Fibroblast of pulmonary artery (primary cell): ENCODE measurements around the gene UNC50.

Experiments used
- DNase-seq: peaks from one replicate; pipeline ENCODE4 v3.0.0-alpha.2; 2010; ENCODE audit warnings: low read depth
- H3K4me3 ChIP-seq: replicated peaks from 2 replicates; pipeline ENCODE4 v1.5.1; 2011; ENCODE audit warnings: low read depth, mild to moderate bottlenecking, control low read depth, low read length, moderate library complexity
- CTCF ChIP-seq: IDR thresholded peaks from 2 replicates; pipeline ENCODE4 v1.5.1; 2011; ENCODE audit warnings: mild to moderate bottlenecking, control low read depth, low read length, inconsistent platforms; ENCODE audit errors: missing control alignments

Gene UNC50

GRCh38 chr2:98563394-98563793, 45.0 kb upstream of the UNC50 start:
- no peak overlapping the region for H3K4me3 ChIP-seq
- TF ChIP-seq CTCF: no peak
- DNase-seq: no peak

DNA sequence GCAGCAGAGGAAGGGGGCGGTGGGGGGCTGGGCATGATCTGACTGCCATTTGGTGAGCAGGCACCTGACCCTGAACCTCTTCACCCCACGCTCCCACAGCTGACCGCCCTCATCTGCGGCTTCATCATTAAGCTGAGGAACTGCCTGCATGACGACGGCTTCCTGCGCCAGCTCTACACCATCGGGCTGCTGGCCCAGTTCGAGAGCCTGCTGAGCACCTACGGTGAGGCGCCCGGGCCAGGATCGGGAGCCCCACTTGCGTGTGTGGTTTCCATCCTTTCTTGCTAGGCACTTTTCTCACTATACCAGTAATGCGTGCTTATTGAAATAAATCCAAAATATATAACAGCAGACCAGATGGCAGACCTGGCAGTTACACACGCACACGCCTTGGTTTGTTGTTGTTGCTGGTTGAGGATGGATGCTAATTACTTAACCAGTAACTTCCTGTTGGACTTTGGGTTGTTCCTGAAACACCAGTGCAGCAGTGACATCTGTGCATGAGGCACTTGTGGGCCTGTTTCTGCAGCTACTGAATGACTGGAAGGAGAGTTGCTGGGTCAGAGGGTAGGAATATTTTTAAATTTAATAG, 43.8 kb upstream of the UNC50 start:
- DNase-seq: no peak
- no peak overlapping the region for H3K4me3 ChIP-seq
- no peak for TF ChIP-seq CTCF

DNA sequence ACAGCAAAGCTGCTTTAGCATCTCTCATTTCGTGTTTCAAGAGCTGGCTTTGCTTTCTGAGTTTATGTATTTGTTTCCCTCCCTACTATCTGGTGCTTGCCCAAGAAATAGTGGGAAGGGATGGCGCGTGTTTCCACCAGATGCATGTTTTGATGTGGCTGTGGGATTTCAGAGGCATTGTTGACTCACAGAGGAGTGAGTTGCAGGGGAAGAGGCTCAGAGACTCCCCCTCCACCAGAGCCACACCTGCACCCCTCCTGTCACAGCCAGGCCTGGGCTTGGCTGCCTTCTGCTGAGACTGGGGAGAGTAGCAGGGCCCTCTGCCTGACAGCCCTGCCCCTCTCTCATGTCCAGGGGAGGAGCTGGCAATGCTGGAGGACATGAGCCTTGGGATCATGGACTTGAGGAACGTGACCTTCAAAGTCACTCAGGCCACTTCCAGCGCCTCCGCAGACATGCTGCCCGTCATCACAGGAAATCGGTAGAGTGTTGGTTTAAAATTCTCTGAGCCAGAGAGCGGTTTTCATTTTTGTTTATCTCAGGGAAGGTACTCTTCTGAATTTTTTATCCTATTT, 43.0 kb upstream of the UNC50 start:
- no peak overlapping the region for H3K4me3 ChIP-seq
- TF ChIP-seq CTCF: no peak
- no peak for DNase-seq

- no peak for DNase-seq
- H3K4me3 ChIP-seq: no peak overlapping the region
- no peak for TF ChIP-seq CTCF
Measured at GRCh38 chr2:98565941-98566340, 42.4 kb upstream of the UNC50 start.

DNA sequence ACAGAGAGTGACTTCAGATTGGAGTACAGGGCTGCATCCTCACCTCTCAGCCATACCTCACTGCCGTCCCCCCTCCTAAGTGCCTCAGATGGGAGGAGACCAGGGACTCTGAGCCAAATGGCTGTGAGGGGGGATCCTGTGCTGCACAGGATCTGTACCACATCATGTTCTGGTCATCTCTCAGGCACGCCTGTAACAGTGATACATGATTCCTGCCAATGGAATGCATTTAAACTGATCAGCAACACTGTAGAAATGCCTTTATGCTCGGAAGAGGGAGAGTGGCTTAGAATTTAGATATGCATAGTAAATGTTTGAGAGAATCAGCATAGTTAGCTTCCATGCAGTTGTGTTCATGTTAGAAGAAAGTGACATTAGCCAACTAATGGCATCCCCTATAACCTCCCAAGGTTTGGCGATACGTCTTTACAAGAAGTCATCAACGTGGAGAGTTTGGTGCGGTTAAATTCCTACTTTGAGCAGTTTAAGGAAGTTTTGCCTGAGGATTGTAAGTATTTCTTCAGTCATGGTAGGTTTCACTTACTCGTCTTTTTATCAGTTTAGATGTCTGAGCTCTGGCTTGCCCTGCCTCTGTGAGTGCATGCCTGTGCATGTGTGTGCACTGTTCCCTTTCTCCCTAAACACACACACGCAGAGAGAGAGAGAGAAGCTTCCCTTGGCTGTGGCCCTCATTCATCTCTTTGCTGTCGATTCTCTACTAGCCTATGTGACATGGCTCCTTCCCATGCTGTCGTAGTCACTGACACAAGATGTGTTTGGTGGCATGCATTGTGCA, 40.0 kb upstream of the UNC50 start:
- TF ChIP-seq CTCF: no peak
- no peak for DNase-seq
- H3K4me3 ChIP-seq: no peak overlapping the region

DNA sequence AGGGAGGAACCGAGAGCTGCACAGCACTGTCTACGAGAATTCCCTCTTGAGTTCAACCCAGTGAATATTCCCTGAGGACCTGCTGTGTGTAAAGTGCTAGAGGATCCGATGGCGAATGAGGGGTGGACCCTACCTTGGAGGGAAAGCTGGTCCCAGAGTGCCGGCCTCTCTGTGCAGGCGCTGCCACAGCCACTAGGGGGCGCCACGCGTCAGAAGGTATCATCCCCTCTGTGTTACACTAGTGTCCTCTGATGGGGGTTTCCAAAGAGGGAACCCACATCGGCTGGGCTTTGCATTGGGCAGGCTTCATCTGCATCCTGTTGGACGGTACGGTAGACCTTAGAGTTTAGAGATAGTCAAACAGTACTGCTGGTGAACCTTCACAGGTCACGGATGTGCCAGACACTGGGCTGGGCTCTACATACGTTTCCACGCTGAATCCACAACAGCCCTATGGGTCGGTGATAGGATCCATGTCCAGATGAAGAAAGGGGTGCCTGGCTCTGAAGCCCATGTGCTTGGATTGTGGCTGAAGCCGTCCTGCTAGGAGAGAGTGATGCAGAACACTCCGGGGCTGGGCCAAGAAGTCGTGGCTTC, 39.1 kb upstream of the UNC50 start:
- DNase-seq: peak; percentile 26
- H3K4me3 ChIP-seq: no peak overlapping the region
- TF ChIP-seq CTCF: peak; percentile 74
